HAP-1 (cell line): Measurements from ENCODE around the gene TMEM212.
A peak's percentile ranks its signal among the peaks of the same experiment; 100 is the strongest.
"Not testable (repeated sequence)": the region's sequence is repeated elsewhere in the genome, so short reads cannot be mapped to it uniquely, and the experiment has no call there.

ENCODE experiments used
- DNase-seq, 2 experiments: peaks; one replicate each; pipeline ENCODE4 v3.0.0-alpha.2; 2016 to 2020; ENCODE audit warnings: low spot score in 2 of 2
- H3K27me3 ChIP-seq: fragments of 250-450 bp; sonication (Bioruptor Pico); 2 replicates; pipeline ENCODE4 v1.5.1; 2020; ENCODE audit warnings: low read depth, mild to moderate bottlenecking, moderate library complexity
- H3K36me3 ChIP-seq: fragments of 250-450 bp; sonication (Bioruptor Pico); replicated peaks from 2 replicates; pipeline ENCODE4 v1.5.1; 2020; ENCODE audit warnings: mild to moderate bottlenecking
- H3K4me1 ChIP-seq: fragments of 250-450 bp; sonication (Bioruptor Pico); 2 replicates; pipeline ENCODE4 v1.5.1; 2020; ENCODE audit warnings: mild to moderate bottlenecking
- H3K4me3 ChIP-seq: fragments of 250-450 bp; sonication (Bioruptor Pico); 2 replicates; pipeline ENCODE4 v1.5.1; 2020; ENCODE audit warnings: mild to moderate bottlenecking, moderate library complexity
- H3K9me3 ChIP-seq: fragments of 250-450 bp; sonication (Bioruptor Pico); 2 replicates; pipeline ENCODE4 v1.5.1; 2020; ENCODE audit warnings: mild to moderate bottlenecking, moderate library complexity
- in situ Hi-C: fragments of 300-500 bp; cut with MboI; formaldehyde crosslinking; loops from 3 replicates; pipeline ENCODE4 v1.14.3; 2020; ENCODE audit warnings: low sequenced_read_pairs, inconsistent platforms, mixed read lengths

TMEM212 gene

GRCh38 chr3:171807806-171808205 lies 35.3 kb upstream of the TMEM212 start:
- Histone ChIP-seq H3K4me1 (peaks cover 23% of the 10 kb centered on the region), H3K9me3 (no peaks in the 10 kb centered on the region), H3K27me3 (no peaks in the 10 kb centered on the region), H3K4me3 (no peak overlapping the region), H3K36me3 (no peaks in the 10 kb centered on the region)
- in situ Hi-C loops, result no loop called here
- DNase-seq, result no peak

- Histone ChIP-seq H3K4me1 (peaks cover 23% of the 10 kb centered on the region), H3K27me3 (no peaks in the 10 kb centered on the region), H3K9me3 (no peaks in the 10 kb centered on the region), H3K36me3 (no peaks in the 10 kb centered on the region), H3K4me3 (peak overlapping the region; percentile 49)
- DNase-seq, result no peak
- in situ Hi-C loops, result no loop called here
These were observed 33.6 kb upstream of the TMEM212 start for GRCh38 chr3:171809611-171809860.

- in situ Hi-C loops, result no loop called here
These were observed 33.1 kb upstream of the TMEM212 start, which contains the start of gene PLD1 for GRCh38 chr3:171809861-171810628. Gene PLD1 (minus strand): TSS chr3:171810483. CDS start chr3:171738051, 72,432 bp downstream.

GRCh38 chr3:171810629-171811294 lies 32.4 kb upstream of the TMEM212 start:
- H3K4me1 ChIP-seq, result peaks cover 23% of the 10 kb centered on the region
- peak overlapping the region; percentile 49 for H3K4me3 ChIP-seq
- no peaks in the 10 kb centered on the region for H3K27me3 ChIP-seq
- in situ Hi-C loops, result no loop called here
- no peaks in the 10 kb centered on the region for H3K36me3 ChIP-seq
- H3K9me3 ChIP-seq, result no peaks in the 10 kb centered on the region
- DNase-seq, result no peak

More at GRCh38 chr3:171809861-171810628, 33.1 kb upstream of the TMEM212 start, which contains the start of gene PLD1:
- H3K27me3 ChIP-seq, result no peaks in the 10 kb centered on the region
- H3K9me3 ChIP-seq, result no peaks in the 10 kb centered on the region
- DNase-seq, result peak; percentile 51 to 82
- H3K4me1 ChIP-seq, result peaks cover 23% of the 10 kb centered on the region
- no peaks in the 10 kb centered on the region for H3K36me3 ChIP-seq
- peak within 1 kb of the TSS; percentile 49 for H3K4me3 ChIP-seq

GRCh38 chr3:171811295-171811912 lies 31.7 kb upstream of the TMEM212 start:
- no peaks in the 10 kb centered on the region for H3K27me3 ChIP-seq
- no peak overlapping the region for H3K4me3 ChIP-seq
- in situ Hi-C loops, result no loop called here
- no peaks in the 10 kb centered on the region for H3K36me3 ChIP-seq
- DNase-seq, result peak in 1 of 2 experiments; percentile 90
- H3K4me1 ChIP-seq, result peaks cover 23% of the 10 kb centered on the region
- H3K9me3 ChIP-seq, result no peaks in the 10 kb centered on the region

GRCh38 chr3:171811913-171812335 lies 31.2 kb upstream of the TMEM212 start:
- Histone ChIP-seq H3K36me3 (no peaks in the 10 kb centered on the region), H3K4me1 (peaks cover 23% of the 10 kb centered on the region), H3K4me3 (no peak overlapping the region), H3K9me3 (no peaks in the 10 kb centered on the region), H3K27me3 (no peaks in the 10 kb centered on the region)
- DNase-seq, result peak in 1 of 2 experiments; percentile 15
- in situ Hi-C loops, result no loop called here

- Histone ChIP-seq H3K27me3 (no peaks in the 10 kb centered on the region), H3K4me3 (no peak overlapping the region), H3K4me1 (peaks cover 23% of the 10 kb centered on the region), H3K9me3 (no peaks in the 10 kb centered on the region), H3K36me3 (no peaks in the 10 kb centered on the region)
- DNase-seq, result no peak
- in situ Hi-C loops, result no loop called here
These were observed 30.3 kb upstream of the TMEM212 start for GRCh38 chr3:171812811-171813210.

- Histone ChIP-seq H3K4me1 (peaks cover 23% of the 10 kb centered on the region), H3K9me3 (no peaks in the 10 kb centered on the region), H3K27me3 (no peaks in the 10 kb centered on the region), H3K36me3 (no peaks in the 10 kb centered on the region), H3K4me3 (no peak overlapping the region)
- no peak for DNase-seq
- in situ Hi-C loops, result no loop called here
These were observed 29.8 kb upstream of the TMEM212 start for GRCh38 chr3:171813278-171813896.

- Histone ChIP-seq H3K36me3 (no peaks in the 10 kb centered on the region), H3K4me3 (no peak overlapping the region), H3K4me1 (peaks cover 23% of the 10 kb centered on the region), H3K27me3 (no peaks in the 10 kb centered on the region), H3K9me3 (no peaks in the 10 kb centered on the region)
- in situ Hi-C loops, result no loop called here
- no peak for DNase-seq
These were observed 29.2 kb upstream of the TMEM212 start for GRCh38 chr3:171813897-171814460.

GRCh38 chr3:171814662-171815061 lies 28.5 kb upstream of the TMEM212 start:
- H3K9me3 ChIP-seq, H3K27me3 ChIP-seq, H3K36me3 ChIP-seq, DNase-seq, H3K4me3 ChIP-seq, in situ Hi-C loops: not testable (repeated sequence)
- peaks cover 18% of the 10 kb centered on the region for H3K4me1 ChIP-seq

- Histone ChIP-seq H3K4me3 (no peak overlapping the region), H3K27me3 (no peaks in the 10 kb centered on the region), H3K4me1 (peaks cover 12% of the 10 kb centered on the region), H3K36me3 (no peaks in the 10 kb centered on the region), H3K9me3 (no peaks in the 10 kb centered on the region)
- no peak for DNase-seq
- in situ Hi-C loops, result no loop called here
These were observed 27.1 kb upstream of the TMEM212 start for GRCh38 chr3:171815973-171816595.

- no peak for DNase-seq
- in situ Hi-C loops, result no loop called here
- Histone ChIP-seq H3K36me3 (no peaks in the 10 kb centered on the region), H3K4me1 (peaks cover under 1% of the 10 kb centered on the region; the same call in 1 of the 2 replicates), H3K27me3 (no peaks in the 10 kb centered on the region), H3K9me3 (no peaks in the 10 kb centered on the region), H3K4me3 (no peak overlapping the region)
These were observed 25.9 kb upstream of the TMEM212 start for GRCh38 chr3:171817074-171817800.

- no peak overlapping the region for H3K4me3 ChIP-seq
- H3K9me3 ChIP-seq, result no peaks in the 10 kb centered on the region
- H3K4me1 ChIP-seq, result peaks cover 11% of the 10 kb centered on the region
- no peaks in the 10 kb centered on the region for H3K27me3 ChIP-seq
- in situ Hi-C loops, result no loop called here
- DNase-seq, result no peak
- no peaks in the 10 kb centered on the region for H3K36me3 ChIP-seq
These were observed 22.1 kb upstream of the TMEM212 start for GRCh38 chr3:171821044-171821443.
